Osteocyte (in vitro differentiated cells): Measurements from ENCODE around the gene RBP5. TPM values are rescaled to one million over a fixed set of nuclear protein-coding genes. Genes with fewer than 3 reads are reported as not detected.
A peak's percentile ranks its signal among the peaks of the same experiment; 100 is the strongest.

ENCODE experiments used
- DNase-seq: peaks from one replicate; pipeline ENCODE4 v3.0.0; 2021; ENCODE audit warnings: mixed read lengths; ENCODE audit not compliant: unreplicated experiment; ENCODE audit errors: extremely low spot score
- H3K27ac Mint-ChIP-seq: one replicate; pipeline ENCODE4 v1.8.0; 2021; ENCODE audit warnings: mild to moderate bottlenecking, mixed read lengths; ENCODE audit not compliant: unreplicated experiment
- H3K27me3 Mint-ChIP-seq: one replicate; pipeline ENCODE4 v1.8.0; 2021; ENCODE audit warnings: mixed read lengths; ENCODE audit not compliant: unreplicated experiment
- H3K36me3 Mint-ChIP-seq: one replicate; pipeline ENCODE4 v1.8.0; 2021; ENCODE audit warnings: mixed read lengths; ENCODE audit not compliant: unreplicated experiment
- H3K4me1 Mint-ChIP-seq: one replicate; pipeline ENCODE4 v1.8.0; 2021; ENCODE audit warnings: mixed read lengths; ENCODE audit not compliant: unreplicated experiment
- H3K4me3 Mint-ChIP-seq: one replicate; pipeline ENCODE4 v1.8.0; 2021; ENCODE audit warnings: mild to moderate bottlenecking, moderate library complexity, mixed read lengths; ENCODE audit not compliant: unreplicated experiment
- H3K9me3 Mint-ChIP-seq: one replicate; pipeline ENCODE4 v1.8.0; 2021; ENCODE audit warnings: mixed read lengths; ENCODE audit not compliant: unreplicated experiment
- CTCF ChIP-seq: fragments of 200-600 bp; sonication (generic); IDR thresholded peaks from 2 replicates; pipeline ENCODE4 v1.5.0; 2021; ENCODE audit warnings: antibody characterized with exemption, mild to moderate bottlenecking, moderate library complexity
- total RNA-seq: library from RNA; stranded (reverse); gene quantifications from 2 replicates; pipeline ENCODE4 v1.2.1, GENCODE V29; 2021

The RBP5 gene
- total RNA-seq, 1 donor from 2014 or later: not detected

- Mint-ChIP-seq H3K36me3 (peaks cover 9% of the 10 kb centered on the region), H3K4me3 (no peak overlapping the region), H3K27ac (no peak overlapping the region), H3K27me3 (peaks cover 3% of the 10 kb centered on the region), H3K9me3 (no peaks in the 10 kb centered on the region), H3K4me1 (peaks cover 2% of the 10 kb centered on the region)
- DNase-seq: no peak
- no peak for TF ChIP-seq CTCF
These were observed 14.9 kb upstream of the RBP5 start for GRCh38 chr12:7143564-7143963.

DNA sequence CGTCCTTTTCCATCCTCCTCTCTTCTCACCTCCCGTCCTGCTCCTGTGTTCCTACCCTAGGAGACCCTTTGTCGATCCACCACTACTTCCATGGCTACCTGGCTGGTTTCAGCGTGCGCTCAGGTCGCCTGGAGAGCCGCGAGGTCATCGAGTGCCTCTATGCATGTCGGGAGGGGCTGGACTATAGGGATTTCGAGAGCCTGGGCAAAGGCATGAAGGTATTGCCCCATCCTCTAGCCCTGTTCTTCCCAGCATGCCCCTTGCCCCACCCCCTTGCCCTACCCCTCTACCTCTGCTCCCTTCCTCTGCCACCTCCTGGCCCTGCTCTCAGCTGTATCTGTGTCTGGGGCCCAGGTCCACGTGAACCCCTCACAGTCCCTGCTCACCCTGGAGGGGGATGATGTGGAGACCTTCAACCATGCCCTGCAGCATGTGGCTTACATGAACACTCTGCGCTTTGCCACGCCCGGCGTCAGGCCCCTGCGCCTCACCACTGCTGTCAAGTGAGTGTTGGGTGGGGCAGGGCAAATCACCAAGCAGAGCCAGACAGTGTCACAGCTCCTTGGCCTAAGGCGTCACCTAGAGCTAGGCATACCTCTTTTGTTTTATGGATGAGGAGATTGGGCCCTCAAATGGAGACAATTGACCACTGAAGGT is 14.2 kb upstream of the RBP5 start:
- no peak for DNase-seq
- TF ChIP-seq CTCF: no peak
- Mint-ChIP-seq H3K27ac (no peak overlapping the region), H3K27me3 (peaks cover 3% of the 10 kb centered on the region), H3K4me3 (no peak overlapping the region), H3K9me3 (no peaks in the 10 kb centered on the region), H3K4me1 (peaks cover 2% of the 10 kb centered on the region), H3K36me3 (peaks cover 9% of the 10 kb centered on the region)

DNA sequence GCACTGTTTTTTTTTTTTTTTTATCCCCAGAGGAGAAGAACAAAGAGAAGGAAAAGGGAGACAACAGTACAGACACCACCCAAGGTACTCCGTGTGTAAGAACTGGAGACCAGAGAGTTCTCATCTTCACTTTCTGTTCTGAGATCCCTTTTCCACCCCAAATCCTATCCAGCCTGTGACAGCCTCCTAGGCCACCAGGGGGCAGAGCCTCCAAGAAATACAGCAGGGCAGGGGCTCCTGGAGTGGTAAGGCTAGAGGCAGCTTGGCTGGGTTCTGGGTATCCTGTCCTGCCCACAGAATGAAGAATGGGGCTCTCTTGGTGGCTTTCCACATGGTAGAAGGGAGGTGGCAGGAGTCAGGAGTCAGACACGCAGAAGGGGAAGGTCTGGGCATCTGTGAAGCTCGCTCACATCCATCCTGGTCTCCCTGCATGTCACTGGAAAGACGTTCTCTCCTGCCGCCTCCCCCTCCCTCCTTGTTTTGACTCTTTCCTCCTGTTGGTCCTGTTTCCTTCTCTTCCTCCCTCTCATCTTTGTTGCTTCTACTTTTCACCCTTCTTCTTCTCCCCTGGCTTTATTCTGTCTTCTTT is 13.5 kb upstream of the RBP5 start:
- H3K27me3 Mint-ChIP-seq: peaks cover 3% of the 10 kb centered on the region
- DNase-seq: no peak
- H3K4me1 Mint-ChIP-seq: peaks cover 2% of the 10 kb centered on the region
- no peak overlapping the region for H3K4me3 Mint-ChIP-seq
- H3K27ac Mint-ChIP-seq: no peak overlapping the region
- H3K36me3 Mint-ChIP-seq: peaks cover 9% of the 10 kb centered on the region
- peak; percentile 57 for TF ChIP-seq CTCF
- H3K9me3 Mint-ChIP-seq: no peaks in the 10 kb centered on the region

DNA sequence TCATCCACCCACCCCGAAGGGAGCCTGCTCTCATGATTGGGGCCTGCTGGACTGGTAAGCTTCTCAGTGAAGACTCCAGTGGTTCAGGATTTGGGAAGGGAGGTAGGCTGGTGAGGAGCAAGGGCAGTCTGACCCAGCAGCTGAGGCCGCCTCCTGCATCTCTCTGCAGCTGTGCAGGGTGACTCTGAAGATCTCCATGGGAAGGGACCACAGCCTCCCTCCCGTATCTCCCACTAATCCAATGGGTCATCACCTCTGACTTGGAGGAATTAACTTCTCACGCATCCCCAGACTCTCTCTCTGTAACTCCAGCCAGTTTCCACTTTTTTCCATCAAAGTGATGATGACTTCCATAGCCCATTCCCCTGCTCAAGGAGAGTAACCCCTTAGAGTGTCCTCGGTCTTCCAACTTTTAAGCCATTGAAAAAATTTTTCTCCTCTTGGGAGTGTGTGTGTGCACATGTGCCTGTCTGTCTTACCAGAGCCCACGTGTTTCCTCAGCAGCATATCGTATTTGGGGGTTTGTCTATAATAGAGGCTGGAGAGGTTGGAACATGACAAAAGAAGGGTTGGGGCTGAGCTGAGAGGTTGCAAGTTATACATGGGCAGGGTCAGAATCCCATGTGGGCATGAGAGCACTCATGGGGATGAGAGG is 12.8 kb upstream of the RBP5 start:
- H3K4me1 Mint-ChIP-seq: peaks cover 2% of the 10 kb centered on the region
- H3K36me3 Mint-ChIP-seq: peaks cover 9% of the 10 kb centered on the region
- DNase-seq: no peak
- no peak overlapping the region for H3K4me3 Mint-ChIP-seq
- peaks cover 3% of the 10 kb centered on the region for H3K27me3 Mint-ChIP-seq
- no peak overlapping the region for H3K27ac Mint-ChIP-seq
- TF ChIP-seq CTCF: no peak
- no peaks in the 10 kb centered on the region for H3K9me3 Mint-ChIP-seq

- H3K36me3 Mint-ChIP-seq: peaks cover 9% of the 10 kb centered on the region
- H3K4me3 Mint-ChIP-seq: no peak overlapping the region
These were observed 10.5 kb upstream of the RBP5 start for GRCh38 chr12:7139200-7139599.

More at GRCh38 chr12:7139200-7139599, 10.5 kb upstream of the RBP5 start:
- H3K4me1 Mint-ChIP-seq: peaks cover 2% of the 10 kb centered on the region
- no peak for TF ChIP-seq CTCF
- H3K9me3 Mint-ChIP-seq: no peaks in the 10 kb centered on the region
- H3K27me3 Mint-ChIP-seq: peaks cover 3% of the 10 kb centered on the region
- DNase-seq: no peak
- H3K27ac Mint-ChIP-seq: no peak overlapping the region
